GM21367 (cell line): ENCODE data around the gene AHDC1.
"Not testable (repeated sequence)": the region's sequence is repeated elsewhere in the genome, so short reads cannot be mapped to it uniquely, and the experiment has no call there.

Source experiments
- ATAC-seq: cut with Tn5 transposase; IDR thresholded peaks from one replicate; pipeline ENCODE4 v1.9.1; 2021; ENCODE audit not compliant: unreplicated experiment

Gene AHDC1

GRCh38 chr1:27553823-27554222 lies 50.1 kb downstream of the AHDC1 start:
- ATAC-seq, result not testable (repeated sequence)

- ATAC-seq, result no peak
Measured at GRCh38 chr1:27552911-27553420, 51.0 kb downstream of the AHDC1 start.

GRCh38 chr1:27551953-27552312 lies 52.0 kb downstream of the AHDC1 start:
- ATAC-seq, result no peak

- no peak for ATAC-seq
Measured at GRCh38 chr1:27551170-27551952, 52.6 kb downstream of the AHDC1 start.

- no peak for ATAC-seq
Measured at GRCh38 chr1:27550510-27551169, 53.3 kb downstream of the AHDC1 start.

GRCh38 chr1:27549807-27550408 lies 54.0 kb downstream of the AHDC1 start:
- no peak for ATAC-seq

GRCh38 chr1:27548858-27549719 lies 54.9 kb downstream of the AHDC1 start:
- no peak for ATAC-seq

GRCh38 chr1:27548136-27548853 lies 55.6 kb downstream of the AHDC1 start:
- no peak for ATAC-seq

- ATAC-seq, result no peak
Measured at GRCh38 chr1:27547220-27548116, 56.5 kb downstream of the AHDC1 start.

- no peak for ATAC-seq
Measured at GRCh38 chr1:27545876-27546275, 58.1 kb downstream of the AHDC1 start.

- ATAC-seq, result no peak
Measured at GRCh38 chr1:27545271-27545670, 58.7 kb downstream of the AHDC1 start.

- ATAC-seq, result no peak
Measured at GRCh38 chr1:27544834-27545233, 59.1 kb downstream of the AHDC1 start.

GRCh38 chr1:27543284-27543683 lies 60.7 kb downstream of the AHDC1 start:
- ATAC-seq, result no peak

GRCh38 chr1:27542463-27543273 lies 61.3 kb downstream of the AHDC1 start:
- ATAC-seq, result no peak

GRCh38 chr1:27539901-27540861 lies 63.8 kb downstream of the AHDC1 start:
- ATAC-seq, result no peak

GRCh38 chr1:27538793-27539192 lies 65.2 kb downstream of the AHDC1 start:
- no peak for ATAC-seq

GRCh38 chr1:27538305-27538676 lies 65.7 kb downstream of the AHDC1 start:
- ATAC-seq, result not testable (repeated sequence)
